ENCODE data around the gene HAUS7.
"Not testable (repeated sequence)": the region's sequence is repeated elsewhere in the genome, so short reads cannot be mapped to it uniquely, and the experiment has no call there.

HAUS7 gene

GRCh38 chrX:153408221-153408721, 62.1 kb downstream of the HAUS7 start:
- no peak for TF ChIP-seq CTCF (IDR thresholded peaks at IDR 0.05; ENCODE audit: control insufficient read depth, extremely low read depth, insufficient read depth)
- DNase-seq (ENCODE audit: low read depth): no peak

GRCh38 chrX:153407736-153408135, 62.6 kb downstream of the HAUS7 start:
- H3K4me3 ChIP-seq (ENCODE audit: low read depth, low read length): no peak overlapping the region
- DNase-seq (ENCODE audit: low read depth): no peak
- TF ChIP-seq CTCF (IDR thresholded peaks at IDR 0.05; ENCODE audit: control insufficient read depth, extremely low read depth, insufficient read depth): no peak

More at GRCh38 chrX:153408221-153408721, 62.1 kb downstream of the HAUS7 start:
- no peak overlapping the region for H3K4me3 ChIP-seq (ENCODE audit: low read depth, low read length)

GRCh38 chrX:153406903-153407302, 63.5 kb downstream of the HAUS7 start:
- no peak overlapping the region for H3K4me3 ChIP-seq (ENCODE audit: low read depth, low read length)
- no peak for TF ChIP-seq CTCF (IDR thresholded peaks at IDR 0.05; ENCODE audit: control insufficient read depth, extremely low read depth, insufficient read depth)
- DNase-seq (ENCODE audit: low read depth): no peak

GRCh38 chrX:153406011-153406410, 64.4 kb downstream of the HAUS7 start:
- no peak for DNase-seq (ENCODE audit: low read depth)
- H3K4me3 ChIP-seq (ENCODE audit: low read depth, low read length): no peak overlapping the region
- no peak for TF ChIP-seq CTCF (IDR thresholded peaks at IDR 0.05; ENCODE audit: control insufficient read depth, extremely low read depth, insufficient read depth)

- no peak for DNase-seq (ENCODE audit: low read depth)
- no peak for TF ChIP-seq CTCF (IDR thresholded peaks at IDR 0.05; ENCODE audit: control insufficient read depth, extremely low read depth, insufficient read depth)
- H3K4me3 ChIP-seq (ENCODE audit: low read depth, low read length): no peak overlapping the region
Measured at GRCh38 chrX:153405426-153405825, 65.0 kb downstream of the HAUS7 start.

- H3K4me3 ChIP-seq (ENCODE audit: low read depth, low read length); DNase-seq (ENCODE audit: low read depth): not testable (repeated sequence)
Measured at GRCh38 chrX:153404333-153404732, 66.0 kb downstream of the HAUS7 start.

GRCh38 chrX:153401133-153401764, 69.1 kb downstream of the HAUS7 start, which contains the start of gene PNMA6E:
Gene PNMA6E (minus strand): TSS chrX:153401350. CDS start chrX:153398849, 2,501 bp downstream.
- no peak within 1 kb of the TSS for H3K4me3 ChIP-seq (ENCODE audit: low read depth, low read length)
- no peak for DNase-seq (ENCODE audit: low read depth)
- no peak for TF ChIP-seq CTCF (IDR thresholded peaks at IDR 0.05; ENCODE audit: control insufficient read depth, extremely low read depth, insufficient read depth)
